Uterus (tissue), 4 donors: ENCODE results near the gene IFNAR1. TPM values are rescaled to one million over a fixed set of nuclear protein-coding genes. Genes with fewer than 3 reads are reported as not detected.

Source experiments
- DNase-seq, 2 donors: peaks; one replicate each; pipeline ENCODE4 v3.0.0-alpha.2; 2019 to 2020
- H3K27ac ChIP-seq, 2 donors: fragments of 200-600 bp; sonication (generic); 1 replicate in 1 of 2; 2 replicates in 1 of 2; pipeline ENCODE4 v1.5.1; 2016 to 2018
- H3K27me3 ChIP-seq, 2 donors: fragments of 200-600 bp; sonication (generic); one replicate each; pipeline ENCODE4 v1.5.1; 2018 to 2019; ENCODE audit warnings: control low read depth in 1 of 2
- H3K36me3 ChIP-seq, 2 donors: fragments of 200-600 bp; sonication (generic); one replicate each; pipeline ENCODE4 v1.5.1; 2019; ENCODE audit warnings: control low read depth in 1 of 2
- H3K4me1 ChIP-seq, 2 donors: fragments of 200-600 bp; sonication (generic); one replicate each; pipeline ENCODE4 v1.5.1; 2018 to 2019; ENCODE audit warnings: control low read depth in 1 of 2
- H3K4me3 ChIP-seq, 2 donors: fragments of 200-600 bp; sonication (generic); 1 replicate in 1 of 2; 2 replicates in 1 of 2; pipeline ENCODE4 v1.5.1; 2018 to 2019; ENCODE audit warnings: mild to moderate bottlenecking in 1 of 2
- H3K9me3 ChIP-seq, 2 donors: fragments of 200-600 bp; sonication (generic); one replicate each; pipeline ENCODE4 v1.5.1; 2019; ENCODE audit warnings: control low read depth in 1 of 2
- POLR2A ChIP-seq, 2 donors: fragments of 450-650 bp; IDR thresholded peaks; one replicate each; pipeline ENCODE4 v1.6.1; 2016; ENCODE audit warnings: antibody characterized with exemption in 2 of 2, mild to moderate bottlenecking in 1 of 2, moderate library complexity in 1 of 2
- intact Hi-C: fragments of 100-400 bp; cut with DNase I; formaldehyde crosslinking; loops from one replicate; pipeline ENCODE4 v1.15.1; 2023; ENCODE audit warnings: low total_unique reads
- total RNA-seq, 4 donors: library from RNA; depleted of rRNA in 3 of 4; stranded (reverse); fragments of >200 nt in 3 of 4; gene quantifications; one replicate each; pipeline versions ENCODE4 v1.1.0 to v1.2.4, GENCODE V29; 2014 to 2023
- TF ChIP-seq, protein P1 (sequence below), 4 experiments: fragments of 200-600 bp in 2 of 4; fragments of 450-650 bp in 2 of 4; sonication (generic) in 2 of 4; IDR thresholded peaks; one replicate each; pipeline ENCODE4 v1.5.1; 2016 to 2019; ENCODE audit warnings: antibody characterized with exemption in 4 of 4, mild to moderate bottlenecking in 2 of 4, moderate library complexity in 1 of 4
- donor health status: DM: yes; HTN: yes; CAD: no.

The IFNAR1 gene
- total RNA-seq, 4 donors from 2014 or later = 26.8 to 115 (median 39.3) TPM

DNA sequence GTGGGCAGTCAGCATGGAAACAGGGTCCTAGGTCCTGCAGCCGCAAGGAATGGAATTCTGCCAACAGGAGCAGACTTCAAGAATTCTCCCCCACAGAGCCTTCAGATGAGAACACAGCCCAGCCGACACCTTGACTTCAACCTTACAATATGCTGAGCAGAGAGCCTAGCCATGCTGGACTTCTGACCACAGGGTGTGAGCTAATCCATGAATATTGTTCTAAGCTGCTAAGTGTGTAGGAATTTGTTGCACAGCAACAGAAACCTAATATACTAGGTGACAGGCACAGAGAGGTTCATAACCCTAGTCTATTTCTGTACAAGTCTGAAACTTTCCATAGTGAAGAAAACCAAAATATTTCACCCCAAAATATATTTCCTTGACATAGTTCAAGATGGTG, 45.5 kb downstream of the IFNAR1 start:
- H3K4me3 ChIP-seq = no peak overlapping the region
- intact Hi-C loops = no loop called here

DNA sequence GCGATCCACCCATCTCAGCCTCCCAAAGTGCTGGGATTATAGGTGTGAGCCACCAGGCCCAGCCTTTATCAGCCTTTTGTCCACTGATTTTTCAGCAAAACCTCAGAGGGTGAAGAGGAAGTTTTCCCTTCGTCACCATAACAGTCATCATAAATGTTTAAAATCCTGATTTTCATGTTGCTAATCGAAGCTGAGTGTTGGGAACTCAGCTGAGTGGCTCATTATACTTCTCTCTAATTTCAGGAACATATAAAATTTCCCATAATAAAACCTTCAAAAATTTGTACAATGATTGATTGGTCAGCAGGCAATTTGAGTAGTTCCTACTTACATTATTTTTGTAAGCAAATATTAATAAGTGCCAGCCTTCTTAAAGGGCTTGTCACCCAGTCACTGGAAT, 46.6 kb downstream of the IFNAR1 start:
- no peak overlapping the region for H3K27ac ChIP-seq
- DNase-seq = no peak
- TF ChIP-seq, protein P1, sequence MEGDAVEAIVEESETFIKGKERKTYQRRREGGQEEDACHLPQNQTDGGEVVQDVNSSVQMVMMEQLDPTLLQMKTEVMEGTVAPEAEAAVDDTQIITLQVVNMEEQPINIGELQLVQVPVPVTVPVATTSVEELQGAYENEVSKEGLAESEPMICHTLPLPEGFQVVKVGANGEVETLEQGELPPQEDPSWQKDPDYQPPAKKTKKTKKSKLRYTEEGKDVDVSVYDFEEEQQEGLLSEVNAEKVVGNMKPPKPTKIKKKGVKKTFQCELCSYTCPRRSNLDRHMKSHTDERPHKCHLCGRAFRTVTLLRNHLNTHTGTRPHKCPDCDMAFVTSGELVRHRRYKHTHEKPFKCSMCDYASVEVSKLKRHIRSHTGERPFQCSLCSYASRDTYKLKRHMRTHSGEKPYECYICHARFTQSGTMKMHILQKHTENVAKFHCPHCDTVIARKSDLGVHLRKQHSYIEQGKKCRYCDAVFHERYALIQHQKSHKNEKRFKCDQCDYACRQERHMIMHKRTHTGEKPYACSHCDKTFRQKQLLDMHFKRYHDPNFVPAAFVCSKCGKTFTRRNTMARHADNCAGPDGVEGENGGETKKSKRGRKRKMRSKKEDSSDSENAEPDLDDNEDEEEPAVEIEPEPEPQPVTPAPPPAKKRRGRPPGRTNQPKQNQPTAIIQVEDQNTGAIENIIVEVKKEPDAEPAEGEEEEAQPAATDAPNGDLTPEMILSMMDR (IDR thresholded peaks at IDR 0.05) = no peak
- no peak for TF ChIP-seq POLR2A (IDR thresholded peaks at IDR 0.05)
- no peaks in the 10 kb centered on the region for H3K27me3 ChIP-seq
- intact Hi-C loops = no loop called here
- H3K9me3 ChIP-seq = no peaks in the 10 kb centered on the region
- no peaks in the 10 kb centered on the region for H3K36me3 ChIP-seq
- no peaks in the 10 kb centered on the region for H3K4me1 ChIP-seq
- no peak overlapping the region for H3K4me3 ChIP-seq

More for the DNA sequence above, 45.5 kb downstream of the IFNAR1 start:
- no peaks in the 10 kb centered on the region for H3K4me1 ChIP-seq
- no peaks in the 10 kb centered on the region for H3K9me3 ChIP-seq
- no peaks in the 10 kb centered on the region for H3K36me3 ChIP-seq
- H3K27me3 ChIP-seq = no peaks in the 10 kb centered on the region
- no peak for TF ChIP-seq POLR2A (IDR thresholded peaks at IDR 0.05)
- TF ChIP-seq, protein P1 (IDR thresholded peaks at IDR 0.05) = no peak
- DNase-seq = no peak
- H3K27ac ChIP-seq = no peak overlapping the region

DNA sequence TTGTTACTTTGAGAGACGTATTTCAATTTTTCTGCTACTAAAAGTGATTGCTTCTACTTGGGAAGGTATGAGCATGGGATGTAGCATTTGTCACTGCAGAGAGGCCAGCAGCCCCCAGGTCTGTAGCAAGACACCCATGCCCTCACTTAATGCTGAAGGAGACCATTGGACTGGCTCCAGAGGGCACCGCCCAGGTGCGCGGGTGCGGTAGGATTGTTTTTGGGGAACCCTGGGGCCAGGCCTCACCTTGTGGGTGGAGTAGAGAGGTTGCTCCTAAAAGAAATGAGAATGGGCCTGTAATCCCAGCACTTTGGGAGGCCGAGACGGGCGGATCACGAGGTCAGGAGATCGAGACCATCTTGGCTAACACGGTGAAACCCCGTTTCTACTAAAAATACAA, 47.8 kb downstream of the IFNAR1 start:
- no peak for DNase-seq

DNA sequence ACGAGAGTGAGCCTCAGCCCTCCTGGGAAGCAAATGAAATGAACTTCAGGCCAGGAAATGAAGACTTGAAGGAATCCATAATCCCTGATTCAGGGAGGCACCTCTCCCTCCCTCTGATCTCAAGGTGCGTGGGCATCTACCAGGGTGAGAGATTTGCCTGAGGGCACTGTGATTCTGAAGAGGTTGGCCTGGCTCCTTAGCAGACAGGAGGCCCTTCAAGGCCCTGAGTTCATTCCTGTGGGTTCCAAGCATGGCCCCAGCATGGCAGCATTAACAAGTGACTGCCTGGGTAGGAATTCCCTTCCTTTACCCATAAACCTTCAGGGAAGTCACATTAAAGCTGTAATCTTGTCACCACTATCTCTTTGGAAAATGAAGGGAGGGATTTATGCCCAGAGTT, 48.7 kb downstream of the IFNAR1 start:
- no peaks in the 10 kb centered on the region for H3K9me3 ChIP-seq
- H3K4me3 ChIP-seq = no peak overlapping the region
- intact Hi-C loops = no loop called here
- no peak for DNase-seq
- TF ChIP-seq, protein P1 (IDR thresholded peaks at IDR 0.05) = no peak
- no peak for TF ChIP-seq POLR2A (IDR thresholded peaks at IDR 0.05)
- no peaks in the 10 kb centered on the region for H3K4me1 ChIP-seq
- H3K27ac ChIP-seq = no peak overlapping the region
- H3K36me3 ChIP-seq = no peaks in the 10 kb centered on the region
- no peaks in the 10 kb centered on the region for H3K27me3 ChIP-seq

More for the DNA sequence above, 47.8 kb downstream of the IFNAR1 start:
- Histone ChIP-seq H3K27ac (no peak overlapping the region), H3K36me3 (no peaks in the 10 kb centered on the region), H3K27me3 (no peaks in the 10 kb centered on the region), H3K4me3 (no peak overlapping the region), H3K9me3 (no peaks in the 10 kb centered on the region), H3K4me1 (no peaks in the 10 kb centered on the region)
- intact Hi-C loops = no loop called here
- TF ChIP-seq POLR2A (IDR thresholded peaks at IDR 0.05) = no peak
- TF ChIP-seq, protein P1 (IDR thresholded peaks at IDR 0.05) = no peak

DNA sequence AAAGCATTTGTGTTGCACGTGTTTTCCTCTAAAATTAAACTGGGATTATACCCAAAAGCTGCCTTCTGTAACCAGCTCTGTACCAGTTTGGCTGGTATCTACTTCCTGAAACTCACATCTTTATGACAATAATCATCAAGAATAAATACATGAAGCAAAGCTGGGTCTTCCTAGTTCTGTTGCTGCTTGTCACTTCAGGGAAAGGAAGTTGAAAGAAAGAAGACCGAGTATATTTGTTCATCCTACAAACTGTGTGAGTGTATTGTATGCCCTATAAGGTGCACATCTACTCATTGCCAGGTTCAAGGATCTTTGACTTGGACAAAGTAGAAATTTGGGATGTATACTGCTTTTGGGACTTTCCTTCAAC, 49.3 kb downstream of the IFNAR1 start:
- TF ChIP-seq, protein P1 (IDR thresholded peaks at IDR 0.05) = no peak
- TF ChIP-seq POLR2A (IDR thresholded peaks at IDR 0.05) = no peak
- H3K27me3 ChIP-seq = no peaks in the 10 kb centered on the region
- no peak for DNase-seq
- no peaks in the 10 kb centered on the region for H3K4me1 ChIP-seq
- no peak overlapping the region for H3K4me3 ChIP-seq
- H3K9me3 ChIP-seq = no peaks in the 10 kb centered on the region
- H3K36me3 ChIP-seq = no peaks in the 10 kb centered on the region
- no peak overlapping the region for H3K27ac ChIP-seq
- intact Hi-C loops = no loop called here
